G401 (cell line): ENCODE data around the gene SPIN2B. TPM values are rescaled to one million over a fixed set of nuclear protein-coding genes. Genes with fewer than 3 reads are reported as not detected.
"Not testable (repeated sequence)": the region's sequence is repeated elsewhere in the genome, so short reads cannot be mapped to it uniquely, and the experiment has no call there.

Experiments used
- DNase-seq: peaks from one replicate; pipeline ENCODE4 v3.0.0-alpha.2; 2015; ENCODE audit warnings: low spot score
- in situ Hi-C: cut with HindIII; loops from 2 replicates; pipeline ENCODE4 v1.10.0; 2016; ENCODE audit warnings: low sequenced_read_pairs, mixed read lengths
- total RNA-seq: library from RNA; depleted of rRNA; stranded (reverse); fragments of >200 nt; shearing (Covaris generic); gene quantifications from 2 replicates; pipeline ENCODE4 v1.2.3, GENCODE V29; 2014; rRNA removed

The SPIN2B gene
- total RNA-seq, result 10.8 and 17.1 TPM in 2 replicates

DNA sequence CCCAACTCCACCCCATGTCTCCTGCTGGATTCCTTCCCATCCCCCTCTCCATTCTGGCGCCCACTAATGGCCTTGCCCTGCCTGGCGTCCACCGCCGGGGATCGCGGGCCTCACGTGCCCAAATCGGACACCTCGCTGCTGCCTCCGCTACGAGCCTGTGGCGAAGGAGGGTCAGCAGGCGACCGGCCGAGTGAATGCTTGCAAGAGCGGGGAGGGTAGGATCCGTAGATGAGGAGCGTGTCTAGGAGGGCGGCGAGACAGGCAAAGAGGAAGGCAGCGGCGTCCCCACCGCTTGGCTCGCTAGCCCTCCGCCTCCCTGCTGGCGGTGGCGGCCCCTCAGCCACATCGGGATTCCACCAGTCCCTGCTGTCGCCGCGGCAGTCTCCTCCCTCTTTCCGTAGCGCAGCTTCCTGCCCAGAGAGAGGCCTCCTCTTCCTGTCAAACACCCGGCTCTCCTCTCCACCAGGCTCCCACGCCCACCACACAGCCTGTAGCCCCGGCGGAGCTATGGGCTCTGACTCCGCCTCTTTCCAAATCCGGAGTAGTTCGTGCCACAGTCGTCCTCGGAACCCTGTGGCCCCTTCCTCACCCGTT is at the start of gene SPIN2B:
TSS of gene SPIN2B (minus strand) at position 387 of the 594 bp plus-strand sequence.
- in situ Hi-C loops, result no loop called here
- peak; percentile 82 for DNase-seq

GRCh38 chrX:57156397-57157049 is 35.2 kb upstream of the SPIN2B start:
- DNase-seq, result peak; percentile 64
- in situ Hi-C loops, result no loop called here

GRCh38 chrX:57155171-57155570 is 33.8 kb upstream of the SPIN2B start:
- DNase-seq, result no peak
- in situ Hi-C loops, result no loop called here

DNA sequence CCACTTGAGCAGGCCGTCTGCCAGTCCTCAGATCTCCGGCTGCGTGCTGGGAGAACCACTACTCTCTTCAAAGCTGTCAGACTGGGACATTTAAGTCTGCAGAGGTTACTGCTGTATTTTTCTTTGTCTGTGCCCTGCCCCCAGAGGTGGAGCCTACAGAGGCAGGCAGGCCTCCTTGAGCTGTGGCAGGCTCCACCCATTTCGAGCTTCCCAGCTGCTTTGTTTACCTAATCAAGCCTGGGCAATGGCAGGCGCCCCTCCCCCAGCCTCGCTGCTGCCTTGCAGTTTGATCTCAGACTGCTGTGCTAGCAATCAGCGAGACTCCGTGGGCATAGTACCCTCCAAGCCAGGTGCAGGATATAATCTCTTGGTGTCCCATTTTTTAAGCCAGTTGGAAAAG is 30.9 kb upstream of the SPIN2B start:
- in situ Hi-C loops, DNase-seq: not testable (repeated sequence)

DNA sequence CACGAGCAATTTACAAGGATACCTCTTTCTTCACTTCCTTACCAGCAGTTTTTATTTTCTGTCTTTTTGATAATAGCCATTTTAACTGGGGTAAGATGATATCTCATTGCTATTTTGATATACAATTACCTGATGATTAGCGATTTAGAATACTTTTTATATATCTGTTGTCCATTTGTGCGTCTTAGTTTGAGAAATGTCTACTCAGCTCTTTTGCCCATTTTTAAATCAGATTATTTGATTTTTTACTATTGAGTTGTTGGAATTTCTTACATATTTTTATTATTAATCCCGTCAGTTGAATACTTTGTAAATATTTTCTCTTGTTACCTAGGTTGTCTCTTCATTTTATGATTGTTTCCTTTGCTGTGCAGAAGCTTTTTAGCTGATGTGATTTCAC is 17.3 kb upstream of the SPIN2B start:
- in situ Hi-C loops, result no loop called here
- no peak for DNase-seq

DNA sequence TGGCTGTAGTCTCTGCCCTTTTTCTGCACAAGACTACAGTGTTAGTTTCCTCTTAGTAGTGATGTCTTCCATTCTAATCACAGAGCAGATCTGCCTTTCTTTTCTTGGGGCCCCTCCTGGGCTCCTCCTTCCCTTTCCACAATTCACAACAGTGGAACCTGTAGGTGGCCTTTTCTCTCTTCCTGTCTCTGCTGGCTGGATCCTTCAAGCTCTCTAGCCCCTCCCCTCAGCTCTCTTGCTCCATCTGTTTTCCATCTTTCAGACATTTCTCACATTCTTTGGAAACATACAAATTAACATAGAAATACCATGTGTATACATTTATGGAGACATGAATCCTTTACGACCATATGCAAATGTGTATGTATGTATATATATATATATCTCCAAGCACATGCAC is 16.2 kb upstream of the SPIN2B start:
- DNase-seq, result peak; percentile 73
- in situ Hi-C loops, result no loop called here

GRCh38 chrX:57137073-57137472 is 15.7 kb upstream of the SPIN2B start, which contains the start of gene SPIN2A:
SPIN2A (minus strand) TSS chrX:57137397; CDS start chrX:57136597, 800 bp downstream.
- in situ Hi-C loops, DNase-seq: not testable (repeated sequence)

DNA sequence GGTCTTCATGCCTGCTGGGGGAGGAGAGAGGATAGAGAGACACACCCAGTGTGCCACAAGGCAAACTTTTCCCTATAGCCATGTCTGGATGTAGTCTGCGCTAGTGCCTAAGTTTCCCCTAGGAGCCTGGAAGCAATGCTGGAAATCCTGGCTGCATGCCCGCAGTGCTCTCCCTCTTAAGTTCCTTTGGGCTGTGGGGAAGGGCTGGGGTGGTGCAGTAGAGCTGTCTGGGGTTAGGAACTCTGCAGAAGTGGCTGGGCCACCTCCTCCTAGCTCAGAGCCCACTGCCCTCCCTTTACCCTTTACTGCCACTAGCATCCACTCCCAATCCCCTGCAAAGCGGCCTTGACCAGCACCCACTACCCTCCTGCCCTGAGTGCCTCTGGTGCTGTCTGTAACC is 15.2 kb upstream of the SPIN2B start:
- in situ Hi-C loops, DNase-seq: not testable (repeated sequence)

- in situ Hi-C loops, result no loop called here
- no peak for DNase-seq
Observed at GRCh38 chrX:57135287-57135686, 13.9 kb upstream of the SPIN2B start.

DNA sequence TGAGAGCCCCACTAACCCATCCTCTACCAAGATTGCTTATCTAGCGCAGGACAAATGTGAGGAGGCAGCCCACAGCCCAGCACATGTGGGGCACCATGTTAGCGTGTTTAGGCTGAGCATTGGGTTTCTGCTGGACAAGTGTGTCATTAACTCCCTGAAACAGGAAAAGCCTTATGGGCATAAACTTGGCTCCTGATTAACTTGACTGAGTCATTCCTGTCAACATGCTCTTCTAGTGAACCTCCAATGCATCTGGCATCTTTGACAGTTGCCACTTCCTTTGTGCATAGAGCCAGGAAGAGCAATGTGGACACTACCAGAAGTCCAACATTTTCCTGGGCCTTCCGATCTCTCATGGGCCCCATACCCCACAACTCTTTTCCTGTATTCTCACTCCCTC is 13.4 kb upstream of the SPIN2B start:
- in situ Hi-C loops, result no loop called here
- no peak for DNase-seq

DNA sequence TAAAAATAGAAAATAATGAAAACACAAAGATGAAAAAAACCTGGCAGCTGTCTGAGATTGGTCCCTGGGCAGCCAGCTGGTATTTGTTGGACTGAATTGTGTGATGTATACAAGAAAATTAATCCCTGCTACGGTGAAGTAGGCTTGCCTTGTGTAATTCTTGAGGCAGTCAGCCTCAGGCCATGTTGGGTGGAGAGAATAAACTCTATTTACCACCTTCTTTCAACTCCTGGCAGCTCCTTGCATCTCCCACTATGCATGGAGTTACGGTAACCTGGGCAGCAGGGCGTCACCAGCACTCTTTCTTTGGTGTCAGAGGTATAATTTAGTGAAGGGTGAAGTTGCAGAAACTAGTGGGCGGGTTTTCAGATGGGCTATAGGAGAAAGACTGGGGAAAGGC is 12.4 kb upstream of the SPIN2B start:
- in situ Hi-C loops, result no loop called here
- no peak for DNase-seq

- in situ Hi-C loops, DNase-seq: not testable (repeated sequence)
Observed at GRCh38 chrX:57133284-57133683, 11.9 kb upstream of the SPIN2B start.

GRCh38 chrX:57132046-57132445 is 10.7 kb upstream of the SPIN2B start:
- in situ Hi-C loops, result no loop called here
- DNase-seq, result no peak

DNA sequence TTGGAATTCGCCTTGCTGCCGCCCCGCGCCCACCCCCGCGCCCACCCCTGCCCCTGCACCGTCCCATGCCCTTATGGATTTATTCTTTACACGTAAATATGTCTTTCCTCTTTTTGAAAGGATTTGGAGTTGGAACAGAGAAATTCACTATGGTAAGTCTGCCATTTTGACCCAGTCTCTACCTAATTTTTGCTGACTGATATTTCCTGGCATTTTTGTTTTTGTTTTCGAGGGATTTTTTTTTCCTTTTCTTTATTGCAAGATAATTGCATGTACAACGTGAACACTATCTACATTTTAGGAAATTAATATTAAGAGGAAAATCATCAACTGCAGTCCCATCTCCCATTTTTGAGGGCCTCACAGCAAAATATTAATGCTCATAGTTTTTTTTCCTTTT is 468 bp upstream of the SPIN2B start:
- in situ Hi-C loops, result no loop called here
- no peak for DNase-seq

DNA sequence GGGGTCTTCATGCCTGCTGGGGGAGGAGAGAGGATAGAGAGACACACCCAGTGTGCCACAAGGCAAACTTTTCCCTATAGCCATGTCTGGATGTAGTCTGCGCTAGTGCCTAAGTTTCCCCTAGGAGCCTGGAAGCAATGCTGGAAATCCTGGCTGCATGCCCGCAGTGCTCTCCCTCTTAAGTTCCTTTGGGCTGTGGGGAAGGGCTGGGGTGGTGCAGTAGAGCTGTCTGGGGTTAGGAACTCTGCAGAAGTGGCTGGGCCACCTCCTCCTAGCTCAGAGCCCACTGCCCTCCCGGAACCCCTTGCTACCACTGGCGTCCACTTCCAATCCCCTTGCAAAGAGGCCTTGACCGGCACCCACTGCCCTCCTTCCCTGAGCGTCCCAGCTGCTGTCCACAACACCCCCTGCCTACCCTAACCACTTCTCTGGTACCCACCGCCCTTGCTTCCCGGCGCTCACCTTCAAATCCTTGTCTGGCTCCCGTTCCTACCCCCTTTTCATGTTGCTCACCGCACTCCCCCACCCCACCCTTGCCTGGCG is 658 bp downstream of the SPIN2B start:
- DNase-seq, in situ Hi-C loops: not testable (repeated sequence)

DNA sequence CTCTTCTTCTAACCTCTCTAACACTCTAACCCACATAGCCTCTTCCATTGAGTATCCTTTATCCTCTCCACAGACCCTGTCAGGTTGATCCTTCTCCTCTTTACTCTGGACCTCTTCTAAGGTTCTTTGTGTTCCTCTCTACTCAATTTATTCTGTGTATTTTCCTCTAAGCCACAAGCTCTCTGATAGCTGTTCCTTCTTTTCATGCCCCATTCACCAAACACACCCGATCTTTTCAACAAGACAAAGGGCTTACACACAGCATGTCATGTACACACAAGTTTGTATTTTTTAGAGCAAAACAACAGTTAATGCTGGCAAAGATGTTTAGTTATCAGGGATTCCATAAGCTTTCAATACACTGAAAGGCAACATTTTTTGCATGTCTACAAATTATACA is 1.9 kb downstream of the SPIN2B start:
- in situ Hi-C loops, result no loop called here
- DNase-seq, result no peak

DNA sequence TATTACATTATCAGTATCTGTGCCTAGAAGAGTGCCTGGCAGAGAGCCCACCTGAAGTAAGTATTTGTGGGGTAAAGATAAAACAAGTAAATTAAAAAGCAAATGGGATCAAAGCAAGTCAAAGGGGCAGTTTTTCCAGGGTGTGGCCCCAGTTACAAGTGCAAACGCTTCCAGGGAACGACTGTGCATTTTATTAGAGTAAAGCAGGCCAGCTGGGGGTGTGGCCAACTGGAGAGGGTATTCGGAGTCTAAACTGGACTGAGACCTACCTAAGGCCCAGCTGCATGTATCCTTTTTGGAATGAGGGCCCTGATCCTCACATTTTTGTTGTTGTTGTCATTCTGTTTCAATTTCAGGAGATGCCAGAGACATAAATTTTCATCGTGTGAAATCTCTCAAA is 3.8 kb downstream of the SPIN2B start:
- DNase-seq, in situ Hi-C loops: not testable (repeated sequence)

- no peak for DNase-seq
- in situ Hi-C loops, result no loop called here
Observed at GRCh38 chrX:57104921-57105398, 16.4 kb downstream of the SPIN2B start.

DNA sequence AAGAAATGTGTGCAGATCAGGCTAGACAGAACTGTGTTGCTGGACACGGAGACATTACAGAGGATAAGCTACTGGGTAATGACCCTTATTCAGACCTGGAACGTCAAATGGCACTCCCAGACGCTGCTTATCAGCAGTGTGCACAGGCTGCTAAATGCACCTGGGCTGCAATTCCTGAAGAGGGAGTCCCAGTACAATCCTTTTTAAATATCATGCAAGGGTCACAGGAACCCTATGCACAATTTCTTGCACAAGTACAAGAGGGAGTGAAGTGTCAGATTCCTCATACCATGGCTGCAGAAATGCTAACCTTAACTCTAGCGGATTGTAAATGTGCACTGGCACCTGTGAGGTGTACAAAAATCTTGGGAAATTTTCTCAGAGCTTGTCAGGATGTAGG is 16.9 kb downstream of the SPIN2B start:
- in situ Hi-C loops, result no loop called here
- DNase-seq, result no peak

DNA sequence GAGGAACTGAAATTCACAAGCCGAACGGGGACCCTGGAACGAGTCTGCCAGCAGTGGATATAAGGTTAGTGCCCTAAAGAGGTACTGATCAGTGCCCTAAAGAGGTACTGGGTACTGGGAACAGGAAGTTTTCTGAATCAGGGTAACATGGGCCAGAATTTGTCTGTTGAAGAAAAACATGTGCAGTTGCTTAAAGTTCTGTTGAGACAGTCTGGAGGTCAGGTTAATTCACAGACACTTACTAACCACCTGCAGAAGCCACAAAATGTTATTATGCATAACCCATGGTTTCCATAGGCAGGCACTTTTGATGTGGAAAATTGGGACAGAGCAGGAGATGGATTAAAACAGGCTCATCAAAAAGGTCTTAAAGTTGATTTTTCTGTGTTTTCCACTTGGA is 17.9 kb downstream of the SPIN2B start:
- in situ Hi-C loops, result no loop called here
- DNase-seq, result no peak
